Hepatocyte (in vitro differentiated cells): ENCODE results near the gene NUAK1. TPM values are rescaled to one million over a fixed set of nuclear protein-coding genes. Genes with fewer than 3 reads are reported as not detected.

Experiments
- DNase-seq: peaks from one replicate; pipeline ENCODE4 v3.0.0-alpha.2; 2016; ENCODE audit warnings: low spot score
- H2AFZ ChIP-seq: fragments of 200-600 bp; sonication (generic); 2 replicates; pipeline ENCODE4 v1.6.0; 2016; ENCODE audit warnings: antibody characterized with exemption, mild to moderate bottlenecking
- H3K27ac ChIP-seq: fragments of 200-600 bp; sonication (generic); 2 replicates; pipeline ENCODE4 v1.5.1; 2016; ENCODE audit warnings: mild to moderate bottlenecking
- H3K27me3 ChIP-seq: fragments of 200-600 bp; sonication (generic); 2 replicates; pipeline ENCODE4 v1.6.1; 2016
- H3K36me3 ChIP-seq: fragments of 200-600 bp; sonication (generic); replicated peaks from 2 replicates; pipeline ENCODE4 v1.5.1; 2016; ENCODE audit warnings: low read depth; ENCODE audit not compliant: insufficient read depth
- H3K4me1 ChIP-seq: fragments of 200-600 bp; sonication (generic); 2 replicates; pipeline ENCODE4 v1.5.1; 2016; ENCODE audit warnings: mild to moderate bottlenecking, moderate library complexity; ENCODE audit not compliant: insufficient read depth
- H3K4me2 ChIP-seq: fragments of 200-600 bp; sonication (generic); 2 replicates; pipeline ENCODE4 v1.6.0; 2016
- H3K4me3 ChIP-seq: fragments of 200-600 bp; sonication (generic); 2 replicates; pipeline ENCODE4 v1.5.1; 2016; ENCODE audit warnings: mild to moderate bottlenecking
- H3K79me2 ChIP-seq: fragments of 200-600 bp; sonication (generic); 2 replicates; pipeline ENCODE4 v1.6.0; 2017; ENCODE audit warnings: mild to moderate bottlenecking
- H3K9me2 ChIP-seq: fragments of 200-600 bp; sonication (generic); replicated peaks from 2 replicates; pipeline ENCODE4 v1.6.0; 2017; ENCODE audit warnings: mild to moderate bottlenecking; ENCODE audit not compliant: insufficient read depth
- H3K9me3 ChIP-seq: fragments of 200-600 bp; sonication (generic); 2 replicates; pipeline ENCODE4 v1.5.1; 2016; ENCODE audit warnings: low read depth, mild to moderate bottlenecking
- H4K20me1 ChIP-seq: fragments of 200-600 bp; sonication (generic); 2 replicates; pipeline ENCODE4 v1.6.0; 2016; ENCODE audit warnings: mild to moderate bottlenecking; ENCODE audit not compliant: insufficient read depth, poor library complexity, severe bottlenecking
- EZH2 ChIP-seq: fragments of 200-600 bp; sonication (generic); IDR thresholded peaks from 2 replicates; pipeline ENCODE4 v1.6.1; 2016; ENCODE audit warnings: antibody characterized with exemption, mild to moderate bottlenecking, borderline replicate concordance
- EZH2phosphoT487 ChIP-seq: fragments of 200-600 bp; sonication (generic); IDR thresholded peaks from one replicate; pipeline ENCODE4 v1.6.1; 2018; ENCODE audit warnings: antibody characterized with exemption, mild to moderate bottlenecking, low read depth, moderate library complexity; ENCODE audit not compliant: unreplicated experiment, severe bottlenecking
- WGBS: methylation state at CpG from one replicate; pipeline ENCODE4 v1.1.6; 2016; ENCODE audit warnings: low lambda C conversion rate; ENCODE audit errors: missing lambda C conversion rate; 5-methylcytosine and 5-hydroxymethylcytosine counted together
- polyA plus RNA-seq: library from polyadenylated mRNA; unstranded; fragments of >200 nt; fragmentation: Nextera tagmentation; extraction: Ambion mirVana; gene quantifications from 2 replicates; pipeline ENCODE4 v1.2.1, GENCODE V29; 2016
- total RNA-seq: library from RNA; depleted of rRNA; stranded (reverse); fragments of >200 nt; gene quantifications from 2 replicates; pipeline ENCODE4 v1.2.3, GENCODE V29; 2014
- TF ChIP-seq, protein P1 (sequence below): fragments of 200-600 bp; sonication (generic); IDR thresholded peaks from 2 replicates; pipeline ENCODE4 v1.5.1; 2016; ENCODE audit warnings: antibody characterized with exemption, mild to moderate bottlenecking; ENCODE audit not compliant: poor library complexity

Gene NUAK1
- total and polyA plus RNA-seq, 2 experiments from 2014 or later = 3.5 to 13.0 TPM

DNA sequence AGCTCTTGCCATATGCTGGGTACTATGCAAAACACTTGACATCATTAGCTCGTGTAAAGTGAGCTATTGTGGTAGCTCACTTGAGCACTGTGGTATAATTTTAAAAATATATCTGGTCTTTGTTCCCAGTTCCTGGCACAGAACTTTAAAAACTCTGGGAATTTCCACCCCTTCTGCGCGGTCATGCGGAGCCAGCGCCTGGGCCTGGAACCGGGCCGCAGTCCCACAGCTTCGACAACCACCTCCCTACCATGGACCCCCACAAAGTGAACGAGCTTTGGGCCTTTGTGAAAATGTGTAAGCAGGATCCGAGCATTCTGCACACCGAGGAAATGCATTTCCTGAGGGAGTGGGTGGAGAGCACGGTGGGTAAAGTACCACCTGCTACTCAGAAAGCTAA is 123.1 kb downstream of the NUAK1 start:
- Histone ChIP-seq H2AFZ (no peak overlapping the region), H3K27me3 (no peaks in the 10 kb centered on the region), H4K20me1 (no peaks in the 10 kb centered on the region), H3K36me3 (no peaks in the 10 kb centered on the region), H3K4me2 (no peak overlapping the region), H3K27ac (no peak overlapping the region), H3K79me2 (no peaks in the 10 kb centered on the region), H3K9me2 (no peaks in the 10 kb centered on the region), H3K9me3 (peaks cover 4% of the 10 kb centered on the region), H3K4me3 (no peak overlapping the region), H3K4me1 (no peaks in the 10 kb centered on the region)
- DNase-seq = no peak
- no peak for TF ChIP-seq EZH2
- TF ChIP-seq, protein P1, sequence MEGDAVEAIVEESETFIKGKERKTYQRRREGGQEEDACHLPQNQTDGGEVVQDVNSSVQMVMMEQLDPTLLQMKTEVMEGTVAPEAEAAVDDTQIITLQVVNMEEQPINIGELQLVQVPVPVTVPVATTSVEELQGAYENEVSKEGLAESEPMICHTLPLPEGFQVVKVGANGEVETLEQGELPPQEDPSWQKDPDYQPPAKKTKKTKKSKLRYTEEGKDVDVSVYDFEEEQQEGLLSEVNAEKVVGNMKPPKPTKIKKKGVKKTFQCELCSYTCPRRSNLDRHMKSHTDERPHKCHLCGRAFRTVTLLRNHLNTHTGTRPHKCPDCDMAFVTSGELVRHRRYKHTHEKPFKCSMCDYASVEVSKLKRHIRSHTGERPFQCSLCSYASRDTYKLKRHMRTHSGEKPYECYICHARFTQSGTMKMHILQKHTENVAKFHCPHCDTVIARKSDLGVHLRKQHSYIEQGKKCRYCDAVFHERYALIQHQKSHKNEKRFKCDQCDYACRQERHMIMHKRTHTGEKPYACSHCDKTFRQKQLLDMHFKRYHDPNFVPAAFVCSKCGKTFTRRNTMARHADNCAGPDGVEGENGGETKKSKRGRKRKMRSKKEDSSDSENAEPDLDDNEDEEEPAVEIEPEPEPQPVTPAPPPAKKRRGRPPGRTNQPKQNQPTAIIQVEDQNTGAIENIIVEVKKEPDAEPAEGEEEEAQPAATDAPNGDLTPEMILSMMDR = no peak
- TF ChIP-seq EZH2phosphoT487 = no peak
- 94% methylated on average over 12 of the region's 12 CpGs for WGBS

DNA sequence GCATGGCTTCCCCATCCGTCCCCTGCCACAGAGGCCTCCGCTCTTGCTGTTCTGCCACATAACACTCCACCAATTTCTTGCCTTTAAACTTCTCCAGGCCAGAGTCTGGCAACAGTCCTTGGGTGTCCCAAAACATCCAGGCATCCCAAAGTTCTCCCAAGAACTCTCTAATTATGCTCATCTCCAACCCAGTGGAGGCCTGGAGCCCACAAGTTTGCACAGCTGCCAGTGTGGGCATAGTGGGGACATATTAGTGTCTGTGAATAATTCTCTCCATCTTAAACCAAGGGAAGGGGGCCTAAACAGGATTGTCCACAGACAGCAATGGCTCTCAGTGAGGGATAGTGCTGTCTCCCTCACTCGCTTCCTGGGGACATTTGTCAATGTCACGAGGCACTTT is 124.8 kb downstream of the NUAK1 start:
- no peak overlapping the region for H3K4me3 ChIP-seq
- H3K9me2 ChIP-seq = no peaks in the 10 kb centered on the region
- peaks cover 4% of the 10 kb centered on the region for H3K9me3 ChIP-seq
- H3K4me1 ChIP-seq = no peaks in the 10 kb centered on the region
- no peak overlapping the region for H3K4me2 ChIP-seq
- H3K79me2 ChIP-seq = no peaks in the 10 kb centered on the region
- DNase-seq = no peak
- H3K36me3 ChIP-seq = no peaks in the 10 kb centered on the region
- H3K27me3 ChIP-seq = no peaks in the 10 kb centered on the region
- WGBS = 100% methylated on average over 4 of the region's 4 CpGs
- no peaks in the 10 kb centered on the region for H4K20me1 ChIP-seq
- no peak overlapping the region for H2AFZ ChIP-seq
- TF ChIP-seq EZH2phosphoT487 = no peak
- TF ChIP-seq, protein P1 = no peak
- TF ChIP-seq EZH2 = no peak
- no peak overlapping the region for H3K27ac ChIP-seq

Other genes with a start within 250 kb of the NUAK1 start
- gene CKAP4, start 109.1 kb upstream of the NUAK1 start, total RNA-seq = 140 and 151 TPM in 2 replicates
- gene CKAP4, start 109.1 kb upstream of the NUAK1 start, polyA plus RNA-seq = 258 and 266 TPM in 2 replicates
- gene TCP11L2, start 163.8 kb upstream of the NUAK1 start, total RNA-seq = 30.7 and 38.4 TPM in 2 replicates
- gene TCP11L2, start 163.8 kb upstream of the NUAK1 start, polyA plus RNA-seq = 8.5 and 9.6 TPM in 2 replicates
- 9.6 and 10.4 TPM in 2 replicates for gene POLR3B, start 218.8 kb upstream of the NUAK1 start, total RNA-seq
- 8.1 and 8.4 TPM in 2 replicates for gene POLR3B, start 218.8 kb upstream of the NUAK1 start, polyA plus RNA-seq